ENCODE data around the gene SRP9.
A peak's percentile ranks its signal among the peaks of the same experiment; 100 is the strongest.
"Not testable (repeated sequence)": the region's sequence is repeated elsewhere in the genome, so short reads cannot be mapped to it uniquely, and the experiment has no call there.

Gene SRP9

DNA sequence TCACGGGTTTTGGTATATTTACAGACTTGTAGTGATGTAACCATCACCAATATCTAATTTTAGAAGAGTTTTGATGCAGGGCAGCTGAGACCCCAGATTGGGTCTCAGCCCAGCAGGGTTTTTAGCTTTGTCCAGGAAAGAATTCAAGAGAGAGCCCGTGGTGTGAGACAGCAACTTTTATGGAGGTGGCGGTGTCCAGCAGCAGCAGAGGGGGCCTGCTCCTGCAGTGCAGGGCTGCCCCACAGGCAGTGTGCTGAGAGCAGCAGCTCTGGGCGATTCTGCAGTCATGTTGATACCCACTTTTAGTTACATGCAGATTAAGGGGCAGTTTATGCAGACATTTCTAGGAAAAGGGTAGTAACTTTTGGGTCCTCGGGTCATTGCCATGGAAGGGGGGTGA, 30.5 kb downstream of the SRP9 start:
- H3K27me3 ChIP-seq (ENCODE audit: insufficient read depth, low read length, poor library complexity), result no peaks in the 10 kb centered on the region
- H3K79me2 ChIP-seq (ENCODE audit: insufficient read depth, low read length), result no peaks in the 10 kb centered on the region
- no peak overlapping the region for H3K4me2 ChIP-seq (ENCODE audit: insufficient read depth, low read length)
- ATAC-seq (ENCODE audit: insufficient read depth, low read depth) (no peak), DNase-seq (no peak)
- peaks cover 17% of the 10 kb centered on the region for H3K4me1 ChIP-seq (ENCODE audit: insufficient read depth, low read length)
- H3K27ac ChIP-seq (ENCODE audit: low read length), result no peak overlapping the region
- no peaks in the 10 kb centered on the region; the same call in 1 of the 2 replicates for H4K20me1 ChIP-seq (ENCODE audit: insufficient read depth, low read length)
- no peaks in the 10 kb centered on the region for H3K36me3 ChIP-seq (ENCODE audit: insufficient read depth, low read length)
- no peak overlapping the region for H2AFZ ChIP-seq (ENCODE audit: low read depth, low read length)
- H3K4me3 ChIP-seq (ENCODE audit: low read depth in 1 of 2, low read length in 2 of 2), result no peak overlapping the region
- H3K9me3 ChIP-seq (ENCODE audit: insufficient read depth, low read length, severe bottlenecking), result no peaks in the 10 kb centered on the region
- no peak for TF ChIP-seq CTCF (IDR thresholded peaks at IDR 0.05; ENCODE audit: borderline replicate concordance, extremely low read depth, low read length, poor library complexity, severe bottlenecking)
- TF ChIP-seq EZH2 (IDR thresholded peaks at IDR 0.05; ENCODE audit: borderline replicate concordance, low read depth, low read length, severe bottlenecking), result no peak
- H3K9ac ChIP-seq (ENCODE audit: low read depth, low read length), result no peak overlapping the region

- Histone ChIP-seq H3K9ac (ENCODE audit: low read depth, low read length) (peak within 1 kb of the TSS; percentile 60), H3K36me3 (ENCODE audit: insufficient read depth, low read length) (no peaks in the 10 kb centered on the region), H3K27ac (ENCODE audit: low read length) (no peak within 1 kb of the TSS), H4K20me1 (ENCODE audit: insufficient read depth, low read length) (peaks cover 3% of the 10 kb centered on the region; the same call in 1 of the 2 replicates), H3K4me2 (ENCODE audit: insufficient read depth, low read length) (peak within 1 kb of the TSS; percentile 98), H3K79me2 (ENCODE audit: insufficient read depth, low read length) (no peaks in the 10 kb centered on the region), H3K27me3 (ENCODE audit: insufficient read depth, low read length, poor library complexity) (no peaks in the 10 kb centered on the region), H3K9me3 (ENCODE audit: insufficient read depth, low read length, severe bottlenecking) (no peaks in the 10 kb centered on the region), H3K4me1 (ENCODE audit: insufficient read depth, low read length) (peaks cover 17% of the 10 kb centered on the region), H2AFZ (ENCODE audit: low read depth, low read length) (peak within 1 kb of the TSS; percentile 69), H3K4me3 (ENCODE audit: low read depth in 1 of 2, low read length in 2 of 2) (peak within 1 kb of the TSS; percentile 16 to 71; a peak in 3 of 4 replicates)
- ATAC-seq (ENCODE audit: insufficient read depth, low read depth) (peak; percentile 99), DNase-seq (peak; percentile 82)
- TF ChIP-seq CTCF (IDR thresholded peaks at IDR 0.05; ENCODE audit: borderline replicate concordance, extremely low read depth, low read length, poor library complexity, severe bottlenecking) (peak; percentile 38), EZH2 (IDR thresholded peaks at IDR 0.05; ENCODE audit: borderline replicate concordance, low read depth, low read length, severe bottlenecking) (no peak)
Observed at GRCh38 chr1:225809842-225810578, 32.4 kb downstream of the SRP9 start, which contains the start of gene EPHX1. EPHX1 (plus strand) TSS chr1:225810124; CDS start chr1:225828730, 18,606 bp downstream.

DNA sequence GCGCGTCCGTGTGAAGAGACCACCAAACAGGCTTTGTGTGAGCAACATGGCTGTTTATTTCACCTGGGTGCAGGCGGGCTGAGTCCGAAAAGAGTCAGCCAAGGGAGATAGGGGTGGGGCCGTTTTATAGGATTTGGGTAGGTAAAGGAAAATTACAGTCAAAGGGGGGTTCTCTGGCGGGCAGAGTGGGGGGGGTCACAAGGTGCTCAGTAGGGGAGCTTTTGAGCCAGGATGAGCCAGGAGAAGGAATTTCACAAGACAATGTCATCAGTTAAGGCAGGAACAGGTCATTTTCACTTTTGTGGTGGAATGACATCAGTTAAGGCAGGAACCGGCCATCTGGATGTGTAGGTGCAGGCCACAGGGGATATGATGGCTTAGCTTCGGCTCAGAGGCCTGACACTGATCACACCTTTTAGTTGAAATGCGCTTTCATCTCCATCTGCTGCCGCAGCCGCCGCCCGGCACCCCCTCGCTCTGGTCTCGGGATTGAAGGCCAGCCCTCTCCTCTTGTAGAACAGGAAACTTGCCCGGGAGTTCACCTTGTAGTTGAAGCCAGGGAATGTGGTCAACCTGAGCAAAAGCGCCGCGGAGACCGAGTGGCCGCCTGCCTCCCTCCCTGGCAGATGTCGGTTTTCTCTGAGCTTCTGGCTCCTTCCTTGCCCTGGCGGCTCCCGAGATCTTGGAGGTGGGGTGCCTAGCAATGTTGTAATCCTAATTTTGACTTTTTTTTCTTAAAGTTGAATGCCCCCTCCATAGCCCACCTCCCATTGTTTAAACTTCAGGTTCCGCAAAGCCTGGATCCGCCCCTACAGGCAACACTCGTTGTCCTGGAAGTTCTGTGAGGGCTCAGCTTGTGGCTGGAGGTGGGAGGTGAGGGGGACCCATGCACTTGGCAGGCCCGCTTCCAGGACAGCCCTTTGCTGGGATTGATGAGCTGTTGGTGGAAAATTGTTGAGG, 33.2 kb downstream of the SRP9 start:
- Histone ChIP-seq H3K4me2 (ENCODE audit: insufficient read depth, low read length) (peak overlapping the region; percentile 98), H2AFZ (ENCODE audit: low read depth, low read length) (peak overlapping the region; percentile 69), H3K4me1 (ENCODE audit: insufficient read depth, low read length) (peaks cover 17% of the 10 kb centered on the region), H3K9ac (ENCODE audit: low read depth, low read length) (peak overlapping the region; percentile 60), H3K4me3 (ENCODE audit: low read depth in 1 of 2, low read length in 2 of 2) (peak overlapping the region; percentile 16 to 71; a peak in 3 of 4 replicates)
- not testable (repeated sequence) for H3K27ac ChIP-seq (ENCODE audit: low read length); H3K79me2 ChIP-seq (ENCODE audit: insufficient read depth, low read length); ATAC-seq (ENCODE audit: insufficient read depth, low read depth); H3K27me3 ChIP-seq (ENCODE audit: insufficient read depth, low read length, poor library complexity); DNase-seq; H3K36me3 ChIP-seq (ENCODE audit: insufficient read depth, low read length); H3K9me3 ChIP-seq (ENCODE audit: insufficient read depth, low read length, severe bottlenecking); H4K20me1 ChIP-seq (ENCODE audit: insufficient read depth, low read length)
